Gastroesophageal sphincter (tissue), 4 donors: Measurements from ENCODE around the gene TLL1. TPM values are rescaled to one million over a fixed set of nuclear protein-coding genes. Genes with fewer than 3 reads are reported as not detected.

Experiments used
- ATAC-seq: fragments of 150-250 bp; one replicate; pipeline ENCODE4 v1.9.1; 2016; ENCODE audit warnings: mild to moderate bottlenecking, moderate library complexity
- H3K27ac ChIP-seq, 4 donors: fragments of 200-600 bp; sonication (generic) in 3 of 4; 1 replicate in 3 of 4; 2 replicates in 1 of 4; pipeline ENCODE4 v1.5.1; 2016 to 2019
- H3K27me3 ChIP-seq: fragments of 200-600 bp; sonication (generic); one replicate; pipeline ENCODE4 v1.5.1; 2019
- H3K36me3 ChIP-seq, 2 donors: fragments of 200-600 bp; sonication (generic); one replicate each; pipeline ENCODE4 v1.5.1; 2019; ENCODE audit warnings: control low read depth in 1 of 2
- H3K4me1 ChIP-seq, 3 donors: fragments of 200-600 bp; sonication (generic); 1 replicate in 2 of 3; 2 replicates in 1 of 3; pipeline ENCODE4 v1.5.1; 2016 to 2019; ENCODE audit warnings: control low read depth in 2 of 3
- H3K4me3 ChIP-seq, 2 donors: fragments of 200-600 bp; sonication (generic); one replicate each; pipeline ENCODE4 v1.5.1; 2019; ENCODE audit warnings: mild to moderate bottlenecking in 1 of 2, moderate library complexity in 1 of 2
- H3K9me3 ChIP-seq, 3 donors: fragments of 200-600 bp; sonication (generic); one replicate each; pipeline ENCODE4 v1.5.1; 2017 to 2019; ENCODE audit warnings: control low read depth in 2 of 3
- CTCF ChIP-seq, 4 experiments: fragments of 200-600 bp in 2 of 4; fragments of 450-650 bp in 2 of 4; sonication (generic) in 1 of 4; IDR thresholded peaks; one replicate each; pipeline ENCODE4 v1.5.1; 2017 to 2019; ENCODE audit warnings: antibody characterized with exemption in 4 of 4, mild to moderate bottlenecking in 2 of 4, moderate library complexity in 2 of 4
- EP300 ChIP-seq: sonication (generic); formaldehyde crosslinking; IDR thresholded peaks from one replicate; pipeline ENCODE4 v1.6.1; 2017; ENCODE audit warnings: antibody characterized with exemption, mild to moderate bottlenecking
- POLR2A ChIP-seq, 2 donors: fragments of 450-650 bp; IDR thresholded peaks; one replicate each; pipeline ENCODE4 v1.6.1; 2017; ENCODE audit warnings: antibody characterized with exemption in 2 of 2, mild to moderate bottlenecking in 2 of 2, moderate library complexity in 1 of 2
- POLR2AphosphoS5 ChIP-seq: sonication (generic); formaldehyde crosslinking; IDR thresholded peaks from one replicate; pipeline ENCODE4 v1.6.1; 2017; ENCODE audit warnings: antibody characterized with exemption
- WGBS, 2 donors: methylation state at CpG; one replicate each; pipeline ENCODE4 v1.1.5; 2018; ENCODE audit warnings: low coverage in 1 of 2; 5-methylcytosine and 5-hydroxymethylcytosine counted together
- total RNA-seq, 4 donors: library from RNA; depleted of rRNA; stranded (reverse); fragments of >200 nt; gene quantifications; one replicate each; pipeline ENCODE4 v1.1.0, GENCODE V29; 2016

TLL1 gene
- total RNA-seq, 4 donors from 2014 or later: 7.0 to 9.3 (median 8.6) TPM

GRCh38 chr4:166043801-166044200 is 170.8 kb downstream of the TLL1 start:
- peak overlapping the region in 2 of 4 donors; percentile 49 to 58 for H3K27ac ChIP-seq
- no peak overlapping the region for H3K4me3 ChIP-seq
- peaks cover 0 to 19% (median 0%) of the 10 kb centered on the region in 3 donors for H3K4me1 ChIP-seq
- TF ChIP-seq POLR2AphosphoS5: no peak
- no peak for TF ChIP-seq POLR2A (IDR thresholded peaks at IDR 0.05)
- TF ChIP-seq EP300: no peak
- no peak for TF ChIP-seq CTCF (IDR thresholded peaks at IDR 0.05)
- H3K36me3 ChIP-seq: no peaks in the 10 kb centered on the region
- no peak for ATAC-seq
- H3K9me3 ChIP-seq: no peaks in the 10 kb centered on the region
- no peaks in the 10 kb centered on the region for H3K27me3 ChIP-seq
- 72 to 85% methylated on average over 5 to 6 of the region's 6 CpGs for WGBS, 2 donors

- ATAC-seq: no peak
- no peak for TF ChIP-seq EP300
- no peak for TF ChIP-seq POLR2AphosphoS5
- TF ChIP-seq CTCF (IDR thresholded peaks at IDR 0.05): no peak
- no peak for TF ChIP-seq POLR2A (IDR thresholded peaks at IDR 0.05)
Measured at GRCh38 chr4:166044871-166045270, 171.8 kb downstream of the TLL1 start.

GRCh38 chr4:166045457-166045856 is 172.4 kb downstream of the TLL1 start:
- TF ChIP-seq POLR2AphosphoS5: no peak
- no peak for TF ChIP-seq CTCF (IDR thresholded peaks at IDR 0.05)
- no peak for TF ChIP-seq EP300
- no peak for TF ChIP-seq POLR2A (IDR thresholded peaks at IDR 0.05)
- WGBS, 2 donors: 80 to 90% methylated on average over 5 to 9 of the region's 9 CpGs

More at GRCh38 chr4:166044871-166045270, 171.8 kb downstream of the TLL1 start:
- no peak overlapping the region for H3K4me3 ChIP-seq
- no peak overlapping the region for H3K27ac ChIP-seq
- no peaks in the 10 kb centered on the region for H3K36me3 ChIP-seq
- no peaks in the 10 kb centered on the region for H3K27me3 ChIP-seq
- no peaks in the 10 kb centered on the region for H3K9me3 ChIP-seq
- peaks cover 0 to 22% (median 0%) of the 10 kb centered on the region in 3 donors for H3K4me1 ChIP-seq

GRCh38 chr4:166049036-166049435 is 176.0 kb downstream of the TLL1 start:
- WGBS, 2 donors: 52 to 57% methylated on average over 4 to 5 of the region's 5 CpGs
- ATAC-seq: no peak

More at GRCh38 chr4:166045457-166045856, 172.4 kb downstream of the TLL1 start:
- ATAC-seq: no peak
- H3K4me1 ChIP-seq: peaks cover 0 to 22% (median 0%) of the 10 kb centered on the region in 3 donors
- no peaks in the 10 kb centered on the region for H3K36me3 ChIP-seq
- no peaks in the 10 kb centered on the region for H3K9me3 ChIP-seq
- no peaks in the 10 kb centered on the region for H3K27me3 ChIP-seq
- H3K27ac ChIP-seq: no peak overlapping the region
- no peak overlapping the region for H3K4me3 ChIP-seq

More at GRCh38 chr4:166049036-166049435, 176.0 kb downstream of the TLL1 start:
- Histone ChIP-seq H3K27ac (no peak overlapping the region), H3K4me1 (peaks cover 0 to 4% (median 0%) of the 10 kb centered on the region in 3 donors), H3K9me3 (no peaks in the 10 kb centered on the region), H3K4me3 (no peak overlapping the region), H3K36me3 (no peaks in the 10 kb centered on the region), H3K27me3 (no peaks in the 10 kb centered on the region)
- no peak for TF ChIP-seq CTCF (IDR thresholded peaks at IDR 0.05)
- TF ChIP-seq POLR2A (IDR thresholded peaks at IDR 0.05): no peak
- no peak for TF ChIP-seq EP300
- TF ChIP-seq POLR2AphosphoS5: no peak
